Liver (tissue), 9 donors: ENCODE data around the gene CABCOCO1. TPM values are rescaled to one million over a fixed set of nuclear protein-coding genes. Genes with fewer than 3 reads are reported as not detected.

ENCODE experiments used
- DNase-seq: peaks from one replicate; pipeline ENCODE4 v3.0.0-alpha.2; 2017; ENCODE audit warnings: low spot score
- H3K27ac ChIP-seq, 2 donors: one replicate each; pipeline ENCODE4 v1.7.0; 2013; ENCODE audit warnings: inconsistent platforms in 2 of 2, low read length in 2 of 2, control low read depth in 1 of 2, low read depth in 1 of 2, mild to moderate bottlenecking in 1 of 2
- H3K27me3 ChIP-seq, 4 donors: one replicate each; pipeline versions ENCODE4 v1.6.1 to v1.7.0; 2013; ENCODE audit warnings: low read length in 3 of 4, inconsistent platforms in 1 of 4, mild to moderate bottlenecking in 1 of 4, moderate library complexity in 1 of 4; ENCODE audit not compliant: control insufficient read depth in 4 of 4, insufficient read depth in 4 of 4
- H3K36me3 ChIP-seq, 4 donors: one replicate each; pipeline versions ENCODE4 v1.6.1 to v1.7.0; 2013; ENCODE audit warnings: low read length in 3 of 4, mild to moderate bottlenecking in 3 of 4, low read depth in 1 of 4, moderate library complexity in 1 of 4; ENCODE audit not compliant: control insufficient read depth in 4 of 4, insufficient read depth in 3 of 4
- H3K4me1 ChIP-seq, 4 donors: one replicate each; pipeline versions ENCODE4 v1.6.1 to v1.7.0; 2013; ENCODE audit warnings: low read length in 3 of 4, mild to moderate bottlenecking in 3 of 4, moderate library complexity in 1 of 4; ENCODE audit not compliant: control insufficient read depth in 4 of 4, insufficient read depth in 4 of 4
- H3K4me3 ChIP-seq, 3 donors: one replicate each; pipeline versions ENCODE4 v1.6.1 to v1.7.0; 2013; ENCODE audit warnings: low read length in 3 of 3, control low read depth in 1 of 3, low read depth in 1 of 3, mild to moderate bottlenecking in 1 of 3
- H3K9ac ChIP-seq, 2 donors: one replicate each; pipeline ENCODE4 v1.7.0; 2013; ENCODE audit warnings: low read length in 2 of 2, mild to moderate bottlenecking in 2 of 2, moderate library complexity in 2 of 2, control low read depth in 1 of 2, low read depth in 1 of 2
- H3K9me3 ChIP-seq, 4 donors: one replicate each; pipeline versions ENCODE4 v1.6.1 to v1.7.0; 2013; ENCODE audit warnings: low read length in 3 of 4; ENCODE audit not compliant: control insufficient read depth in 4 of 4
- ATF3 ChIP-seq: IDR thresholded peaks from 2 replicates; pipeline ENCODE4 v1.6.1; 2016; ENCODE audit warnings: antibody characterized with exemption
- EGR1 ChIP-seq, 2 donors: IDR thresholded peaks; 2 replicates each; pipeline ENCODE4 v1.6.1; 2016 to 2018; ENCODE audit warnings: antibody characterized with exemption in 2 of 2, low read depth in 2 of 2
- FOXA2 ChIP-seq: IDR thresholded peaks from 2 replicates; pipeline ENCODE4 v1.6.1; 2016; ENCODE audit warnings: antibody characterized with exemption
- GABPA ChIP-seq, 2 donors: IDR thresholded peaks in 1 of 2; conservative IDR thresholded peaks in 1 of 2; 2 replicates each; pipeline ENCODE4 v1.6.1; 2016; ENCODE audit warnings: antibody characterized with exemption in 2 of 2, mild to moderate bottlenecking in 1 of 2, moderate library complexity in 1 of 2
- JUND ChIP-seq, 2 donors: IDR thresholded peaks; 2 replicates each; pipeline ENCODE4 v1.6.1; 2016; ENCODE audit warnings: antibody characterized with exemption in 2 of 2
- NR2F2 ChIP-seq: IDR thresholded peaks from 2 replicates; pipeline ENCODE4 v1.6.1; 2016; ENCODE audit warnings: antibody characterized with exemption
- RAD21 ChIP-seq, 2 donors: IDR thresholded peaks; 2 replicates each; pipeline ENCODE4 v1.6.1; 2016; ENCODE audit warnings: antibody characterized with exemption in 2 of 2, mild to moderate bottlenecking in 2 of 2
- RXRA ChIP-seq, 2 donors: IDR thresholded peaks; 2 replicates each; pipeline ENCODE4 v1.6.1; 2017 to 2018; ENCODE audit warnings: antibody characterized with exemption in 2 of 2, mild to moderate bottlenecking in 1 of 2
- SP1 ChIP-seq: IDR thresholded peaks from 2 replicates; pipeline ENCODE4 v1.6.1; 2018; ENCODE audit warnings: antibody characterized with exemption, mild to moderate bottlenecking
- YY1 ChIP-seq: IDR thresholded peaks from 2 replicates; pipeline ENCODE4 v1.6.1; 2016; ENCODE audit warnings: antibody characterized with exemption, mild to moderate bottlenecking
- WGBS: extraction: QIAGEN DNeasy Blood & Tissue Kit; methylation state at CpG from one replicate; pipeline ENCODE4 v1.1.7; 2013; 5-methylcytosine and 5-hydroxymethylcytosine counted together
- polyA plus RNA-seq, 2 donors: library from polyadenylated mRNA; stranded (reverse) in 1 of 2; unstranded in 1 of 2; fragments of 200-250 nt in 1 of 2; fragments of >200 nt in 1 of 2; fragmentation: Nextera tagmentation in 1 of 2; extraction: Ambion mirVana in 1 of 2; gene quantifications; one replicate each; pipeline versions ENCODE4 v1.2.1 to v1.2.3, GENCODE V29; 2013 to 2015
- total RNA-seq, 2 donors: library from RNA; depleted of rRNA; stranded (reverse); fragments of >200 nt; gene quantifications; one replicate each; pipeline ENCODE4 v1.2.3, GENCODE V29; 2014
- TF ChIP-seq, protein P1 (sequence below): fragments of 150-350 bp; IDR thresholded peaks from 2 replicates; pipeline ENCODE4 v1.5.1; 2017; ENCODE audit warnings: improper control_type of control experiment, low read depth, low read length; ENCODE audit not compliant: missing input control
- TF ChIP-seq, protein P2 (sequence below): IDR thresholded peaks from 2 replicates; pipeline ENCODE4 v1.6.1; 2016; ENCODE audit warnings: antibody characterized with exemption
- TF ChIP-seq, protein P3 (sequence below): IDR thresholded peaks from 2 replicates; pipeline ENCODE4 v1.6.1; 2016; ENCODE audit warnings: antibody characterized with exemption, mild to moderate bottlenecking
- donor health status: healthy.
- donor health status: healthy.
- donor health status: healthy.
- donor health status: healthy.
- donor health status: healthy.

The CABCOCO1 gene
- total and polyA plus RNA-seq, 4 donors: 0.09 to 0.20 TPM; not detected in 2

- TF ChIP-seq, protein P1, sequence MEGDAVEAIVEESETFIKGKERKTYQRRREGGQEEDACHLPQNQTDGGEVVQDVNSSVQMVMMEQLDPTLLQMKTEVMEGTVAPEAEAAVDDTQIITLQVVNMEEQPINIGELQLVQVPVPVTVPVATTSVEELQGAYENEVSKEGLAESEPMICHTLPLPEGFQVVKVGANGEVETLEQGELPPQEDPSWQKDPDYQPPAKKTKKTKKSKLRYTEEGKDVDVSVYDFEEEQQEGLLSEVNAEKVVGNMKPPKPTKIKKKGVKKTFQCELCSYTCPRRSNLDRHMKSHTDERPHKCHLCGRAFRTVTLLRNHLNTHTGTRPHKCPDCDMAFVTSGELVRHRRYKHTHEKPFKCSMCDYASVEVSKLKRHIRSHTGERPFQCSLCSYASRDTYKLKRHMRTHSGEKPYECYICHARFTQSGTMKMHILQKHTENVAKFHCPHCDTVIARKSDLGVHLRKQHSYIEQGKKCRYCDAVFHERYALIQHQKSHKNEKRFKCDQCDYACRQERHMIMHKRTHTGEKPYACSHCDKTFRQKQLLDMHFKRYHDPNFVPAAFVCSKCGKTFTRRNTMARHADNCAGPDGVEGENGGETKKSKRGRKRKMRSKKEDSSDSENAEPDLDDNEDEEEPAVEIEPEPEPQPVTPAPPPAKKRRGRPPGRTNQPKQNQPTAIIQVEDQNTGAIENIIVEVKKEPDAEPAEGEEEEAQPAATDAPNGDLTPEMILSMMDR: no peak
- TF ChIP-seq, protein P2, sequence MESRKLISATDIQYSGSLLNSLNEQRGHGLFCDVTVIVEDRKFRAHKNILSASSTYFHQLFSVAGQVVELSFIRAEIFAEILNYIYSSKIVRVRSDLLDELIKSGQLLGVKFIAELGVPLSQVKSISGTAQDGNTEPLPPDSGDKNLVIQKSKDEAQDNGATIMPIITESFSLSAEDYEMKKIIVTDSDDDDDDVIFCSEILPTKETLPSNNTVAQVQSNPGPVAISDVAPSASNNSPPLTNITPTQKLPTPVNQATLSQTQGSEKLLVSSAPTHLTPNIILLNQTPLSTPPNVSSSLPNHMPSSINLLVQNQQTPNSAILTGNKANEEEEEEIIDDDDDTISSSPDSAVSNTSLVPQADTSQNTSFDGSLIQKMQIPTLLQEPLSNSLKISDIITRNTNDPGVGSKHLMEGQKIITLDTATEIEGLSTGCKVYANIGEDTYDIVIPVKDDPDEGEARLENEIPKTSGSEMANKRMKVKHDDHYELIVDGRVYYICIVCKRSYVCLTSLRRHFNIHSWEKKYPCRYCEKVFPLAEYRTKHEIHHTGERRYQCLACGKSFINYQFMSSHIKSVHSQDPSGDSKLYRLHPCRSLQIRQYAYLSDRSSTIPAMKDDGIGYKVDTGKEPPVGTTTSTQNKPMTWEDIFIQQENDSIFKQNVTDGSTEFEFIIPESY: no peak
- TF ChIP-seq JUND (IDR thresholded peaks at IDR 0.05): no peak
Observed at GRCh38 chr10:61774031-61774430, 111.3 kb downstream of the CABCOCO1 start (continued).

DNA sequence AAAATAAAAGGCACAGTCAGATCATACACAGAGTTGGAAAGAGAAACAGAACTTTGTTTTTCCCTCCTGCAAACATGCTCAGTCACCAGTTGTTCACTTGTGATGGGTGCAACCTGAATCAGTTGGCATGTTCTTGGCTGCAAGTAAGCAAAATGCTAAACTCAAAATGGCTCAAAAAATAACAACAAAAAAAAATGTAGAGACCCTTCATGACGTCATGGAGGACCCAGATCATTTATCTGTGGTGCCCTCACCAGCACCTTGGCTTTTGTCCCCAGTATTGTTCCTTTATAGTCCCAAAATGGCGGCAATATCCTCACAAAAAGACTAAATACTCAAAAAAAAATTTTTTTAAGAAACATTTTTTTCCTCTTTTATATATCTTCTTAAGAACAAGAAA is 112.4 kb downstream of the CABCOCO1 start:
- Histone ChIP-seq H3K27me3 (no peaks in the 10 kb centered on the region), H3K27ac (no peak overlapping the region), H3K4me1 (no peaks in the 10 kb centered on the region), H3K4me3 (no peak overlapping the region), H3K36me3 (no peaks in the 10 kb centered on the region), H3K9ac (no peak overlapping the region), H3K9me3 (no peaks in the 10 kb centered on the region)
- no peak for DNase-seq
- 47% methylated on average over 2 of the region's 2 CpGs for WGBS
- TF ChIP-seq NR2F2 (no peak), SP1 (no peak), JUND (IDR thresholded peaks at IDR 0.05) (no peak), RXRA (IDR thresholded peaks at IDR 0.05) (no peak), YY1 (no peak)
- TF ChIP-seq, protein P1: no peak

DNA sequence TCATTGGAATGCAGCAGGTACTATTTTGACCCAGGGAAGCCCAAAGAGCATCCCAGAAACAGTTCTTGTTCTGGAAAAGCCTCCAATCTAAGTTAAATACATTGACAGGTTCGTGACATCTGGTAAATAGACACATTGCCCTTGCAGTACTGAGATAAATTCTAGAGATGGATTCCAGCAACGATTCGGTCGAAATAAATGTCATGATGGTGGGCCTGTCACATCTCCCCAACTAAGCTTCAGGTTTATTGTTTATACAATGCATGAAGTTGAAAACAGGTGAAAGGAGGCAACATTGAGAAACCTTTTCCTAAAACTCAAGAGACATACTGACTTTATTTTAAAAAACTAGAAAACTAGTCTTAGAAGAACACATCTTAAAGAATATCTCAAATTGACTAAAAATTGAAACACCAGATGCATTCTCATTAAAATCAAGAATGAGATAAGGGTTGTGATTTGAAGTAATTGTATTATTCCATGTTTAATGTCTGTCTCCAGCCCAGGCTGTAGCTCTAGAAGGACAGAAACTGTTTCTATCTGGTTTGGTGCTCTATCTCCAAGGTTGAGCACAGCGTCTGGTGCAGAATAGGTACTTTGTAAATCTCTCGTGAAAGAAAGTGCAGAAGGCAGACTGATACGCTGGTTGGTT is 114.0 kb downstream of the CABCOCO1 start:
- 68% methylated on average over 7 of the region's 7 CpGs for WGBS
- DNase-seq: no peak
- H3K27me3 ChIP-seq: no peaks in the 10 kb centered on the region

More for the DNA sequence above, 114.0 kb downstream of the CABCOCO1 start:
- H3K27ac ChIP-seq: no peak overlapping the region
- no peaks in the 10 kb centered on the region for H3K4me1 ChIP-seq
- no peak overlapping the region for H3K9ac ChIP-seq
- TF ChIP-seq RXRA (IDR thresholded peaks at IDR 0.05) (no peak), FOXA2 (no peak), ATF3 (no peak), EGR1 (IDR thresholded peaks at IDR 0.05; ENCODE audit: low read depth in 2 of 2) (no peak), GABPA (IDR thresholded peaks at IDR 0.05 in 1 of 2, conservative IDR thresholded peaks at IDR 0.05 in 1 of 2) (no peak), RAD21 (IDR thresholded peaks at IDR 0.05) (no peak)
- TF ChIP-seq, protein P3, sequence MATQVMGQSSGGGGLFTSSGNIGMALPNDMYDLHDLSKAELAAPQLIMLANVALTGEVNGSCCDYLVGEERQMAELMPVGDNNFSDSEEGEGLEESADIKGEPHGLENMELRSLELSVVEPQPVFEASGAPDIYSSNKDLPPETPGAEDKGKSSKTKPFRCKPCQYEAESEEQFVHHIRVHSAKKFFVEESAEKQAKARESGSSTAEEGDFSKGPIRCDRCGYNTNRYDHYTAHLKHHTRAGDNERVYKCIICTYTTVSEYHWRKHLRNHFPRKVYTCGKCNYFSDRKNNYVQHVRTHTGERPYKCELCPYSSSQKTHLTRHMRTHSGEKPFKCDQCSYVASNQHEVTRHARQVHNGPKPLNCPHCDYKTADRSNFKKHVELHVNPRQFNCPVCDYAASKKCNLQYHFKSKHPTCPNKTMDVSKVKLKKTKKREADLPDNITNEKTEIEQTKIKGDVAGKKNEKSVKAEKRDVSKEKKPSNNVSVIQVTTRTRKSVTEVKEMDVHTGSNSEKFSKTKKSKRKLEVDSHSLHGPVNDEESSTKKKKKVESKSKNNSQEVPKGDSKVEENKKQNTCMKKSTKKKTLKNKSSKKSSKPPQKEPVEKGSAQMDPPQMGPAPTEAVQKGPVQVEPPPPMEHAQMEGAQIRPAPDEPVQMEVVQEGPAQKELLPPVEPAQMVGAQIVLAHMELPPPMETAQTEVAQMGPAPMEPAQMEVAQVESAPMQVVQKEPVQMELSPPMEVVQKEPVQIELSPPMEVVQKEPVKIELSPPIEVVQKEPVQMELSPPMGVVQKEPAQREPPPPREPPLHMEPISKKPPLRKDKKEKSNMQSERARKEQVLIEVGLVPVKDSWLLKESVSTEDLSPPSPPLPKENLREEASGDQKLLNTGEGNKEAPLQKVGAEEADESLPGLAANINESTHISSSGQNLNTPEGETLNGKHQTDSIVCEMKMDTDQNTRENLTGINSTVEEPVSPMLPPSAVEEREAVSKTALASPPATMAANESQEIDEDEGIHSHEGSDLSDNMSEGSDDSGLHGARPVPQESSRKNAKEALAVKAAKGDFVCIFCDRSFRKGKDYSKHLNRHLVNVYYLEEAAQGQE: no peak
- TF ChIP-seq, protein P1: no peak
- TF ChIP-seq, protein P2: no peak
- no peaks in the 10 kb centered on the region for H3K9me3 ChIP-seq
- no peaks in the 10 kb centered on the region for H3K36me3 ChIP-seq
- H3K4me3 ChIP-seq: no peak overlapping the region
